ENCODE data around the gene ASCC1.
"Not testable (repeated sequence)": the region's sequence is repeated elsewhere in the genome, so short reads cannot be mapped to it uniquely, and the experiment has no call there.

The ASCC1 gene

DNA sequence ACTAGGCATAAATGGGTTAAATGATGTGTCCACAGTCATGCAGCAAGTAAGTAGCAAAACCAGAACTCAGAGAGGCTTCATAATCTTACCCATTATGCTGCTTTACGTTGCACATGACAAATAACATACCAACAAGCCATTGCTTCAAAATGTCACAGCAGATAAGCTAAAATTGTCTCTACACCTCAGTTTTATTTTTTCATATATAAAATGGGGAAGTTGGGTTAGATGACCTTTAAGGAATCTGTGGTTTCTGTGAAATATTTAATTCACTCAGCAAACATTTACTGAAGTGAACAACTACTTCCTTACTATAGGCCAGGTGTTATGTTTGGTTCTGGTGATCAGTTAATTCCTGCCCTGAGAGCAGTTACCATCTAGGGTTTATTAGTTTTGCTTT, 2.2 kb upstream of the ASCC1 start:
- no peak for DNase-seq

DNA sequence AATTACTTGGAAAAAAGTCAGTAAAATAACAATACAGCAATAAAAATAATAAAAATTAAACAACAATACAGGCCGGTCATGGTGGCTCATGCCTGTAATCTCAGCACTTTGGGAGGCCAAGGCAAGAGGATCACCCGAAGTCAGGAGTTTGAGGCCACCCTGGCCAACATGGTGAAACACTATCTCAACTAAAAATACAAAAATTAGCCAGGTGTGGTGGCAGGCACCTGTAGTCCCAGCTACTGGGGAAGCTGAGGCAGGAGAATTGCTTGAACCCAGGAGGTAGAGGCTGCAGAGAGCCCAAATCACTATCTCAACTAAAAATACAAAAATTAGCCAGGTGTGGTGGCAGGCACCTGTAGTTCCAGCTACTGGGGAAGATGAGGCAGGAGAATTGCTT, 4.2 kb downstream of the ASCC1 start:
- not testable (repeated sequence) for DNase-seq

DNA sequence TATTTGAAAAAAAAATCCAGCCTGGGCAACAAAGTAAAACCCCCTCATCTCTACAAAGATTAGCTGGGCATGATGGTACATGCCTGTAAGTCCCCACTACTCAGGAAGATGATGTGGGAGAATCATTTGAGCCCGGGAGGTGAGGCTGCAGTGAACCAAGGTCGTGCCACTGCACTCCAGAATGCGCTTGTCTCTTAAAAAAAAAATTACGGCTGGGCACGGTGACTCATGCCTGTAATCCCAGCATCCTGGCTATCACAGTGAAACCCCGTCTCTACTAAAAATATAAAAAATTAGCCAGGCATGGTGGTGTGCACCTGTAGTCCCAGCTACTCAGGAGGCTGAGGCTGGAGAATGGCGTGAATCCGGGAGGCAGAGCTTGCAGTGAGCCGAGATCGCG, 4.7 kb downstream of the ASCC1 start:
- not testable (repeated sequence) for DNase-seq

DNA sequence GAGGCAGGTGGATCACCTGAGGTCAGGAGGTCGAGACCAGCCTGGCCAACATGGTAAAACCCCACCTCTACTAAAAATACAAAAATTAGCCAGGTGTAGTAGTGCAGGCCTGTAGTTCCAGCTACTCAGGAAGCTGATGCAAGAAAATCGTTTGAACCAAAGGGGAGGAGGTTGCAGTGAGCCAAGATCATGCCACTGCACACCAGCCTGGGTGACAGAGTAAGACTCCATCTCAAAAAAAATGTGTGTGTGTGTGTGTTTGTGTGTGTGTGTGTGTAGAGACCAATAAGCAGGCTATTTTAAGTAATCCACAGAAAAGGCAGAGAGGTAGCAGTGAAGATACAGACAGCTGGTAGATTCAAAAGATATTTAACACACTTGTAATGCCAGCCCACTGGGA, 7.5 kb downstream of the ASCC1 start:
- DNase-seq, result not testable (repeated sequence)

DNA sequence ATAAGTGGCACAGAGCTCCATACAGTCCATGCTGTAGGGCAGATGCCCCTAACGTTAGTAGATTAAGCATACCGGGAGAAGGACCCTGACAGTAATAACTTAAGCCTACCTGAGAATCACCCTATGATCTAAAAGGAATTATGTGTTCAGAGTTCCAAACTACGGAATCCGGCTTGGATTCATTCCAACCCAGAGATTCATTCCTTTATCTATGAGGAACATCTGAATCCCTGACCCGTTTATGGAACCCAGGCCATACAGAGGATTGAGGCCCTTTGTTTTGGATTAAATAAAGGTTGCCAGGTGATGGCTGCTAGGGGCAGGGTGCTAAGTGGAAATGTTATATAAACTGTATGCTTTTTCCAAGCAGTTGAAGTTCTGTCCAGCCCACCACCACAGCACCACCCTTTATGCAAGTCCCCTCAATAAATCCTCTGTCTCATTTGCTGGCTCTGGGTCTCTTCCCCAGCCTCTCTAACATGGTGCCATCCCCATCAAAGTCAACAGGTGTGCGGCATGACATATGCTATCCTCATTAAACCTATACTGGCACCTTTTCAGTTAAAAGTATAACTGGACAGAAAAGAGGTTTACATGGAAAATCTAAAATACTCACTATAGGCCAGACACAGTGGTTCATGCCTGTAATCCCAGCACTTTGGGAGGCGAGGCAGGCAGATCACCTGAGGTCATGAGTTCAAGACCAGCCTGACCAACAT, 9.4 kb downstream of the ASCC1 start:
- DNase-seq, result no peak

DNA sequence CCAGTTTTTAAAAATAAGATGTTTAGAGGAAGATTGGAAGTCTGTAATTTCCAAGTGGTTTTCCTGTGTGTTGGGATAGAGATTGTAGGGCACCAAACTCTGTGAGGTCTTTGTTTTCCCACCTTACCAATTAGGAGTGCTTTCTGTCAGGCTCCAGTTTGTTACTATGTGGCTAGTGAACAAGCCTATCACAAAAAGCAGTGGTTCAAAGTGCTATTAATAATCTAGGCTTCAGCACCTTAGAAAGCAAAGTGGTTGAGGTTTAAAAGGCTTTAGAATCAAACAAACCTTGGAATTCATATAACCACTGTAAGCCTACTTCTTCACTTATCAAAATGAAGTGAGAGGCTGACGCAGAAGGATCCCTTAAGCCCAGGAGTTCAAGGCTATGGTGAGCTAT, 11.4 kb downstream of the ASCC1 start:
- DNase-seq, result no peak

DNA sequence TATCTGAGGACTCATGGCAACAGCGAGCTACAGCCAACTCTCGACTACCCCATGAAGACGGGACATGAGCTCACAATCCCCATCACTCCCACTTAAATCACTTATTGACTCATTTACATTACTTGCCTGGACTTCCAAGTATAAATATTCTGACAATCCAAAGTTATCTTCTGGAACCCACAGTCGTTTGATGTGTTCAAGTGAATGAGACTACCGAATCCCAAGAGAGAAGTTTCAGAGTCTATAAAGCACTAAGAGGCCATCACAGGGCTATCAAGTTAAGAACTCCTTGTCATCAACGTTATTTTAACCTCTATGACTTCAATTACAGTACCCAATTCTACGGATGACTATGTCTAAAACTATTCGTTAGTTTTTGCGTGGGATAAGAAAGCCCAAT, 11.8 kb downstream of the ASCC1 start:
- no peak for DNase-seq

DNA sequence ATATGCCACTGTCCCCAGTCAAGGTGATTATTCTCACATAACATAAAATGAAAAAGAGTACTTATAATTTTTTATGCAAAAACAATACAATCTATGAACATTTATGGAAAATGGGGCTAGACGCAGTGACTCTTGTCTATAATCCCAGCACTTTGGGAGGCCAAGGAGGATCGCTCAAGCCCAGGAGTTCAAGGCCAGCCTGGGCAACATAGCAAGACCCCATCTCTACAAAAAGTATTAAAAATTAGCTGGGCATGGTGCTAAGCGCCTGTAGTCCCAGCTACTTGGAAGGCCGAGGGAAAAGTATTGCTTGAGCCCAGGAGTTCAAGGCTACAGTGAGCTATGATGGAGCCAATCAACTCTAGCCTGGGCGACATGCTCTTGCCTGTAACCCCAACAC, 14.8 kb downstream of the ASCC1 start:
- no peak for DNase-seq

DNA sequence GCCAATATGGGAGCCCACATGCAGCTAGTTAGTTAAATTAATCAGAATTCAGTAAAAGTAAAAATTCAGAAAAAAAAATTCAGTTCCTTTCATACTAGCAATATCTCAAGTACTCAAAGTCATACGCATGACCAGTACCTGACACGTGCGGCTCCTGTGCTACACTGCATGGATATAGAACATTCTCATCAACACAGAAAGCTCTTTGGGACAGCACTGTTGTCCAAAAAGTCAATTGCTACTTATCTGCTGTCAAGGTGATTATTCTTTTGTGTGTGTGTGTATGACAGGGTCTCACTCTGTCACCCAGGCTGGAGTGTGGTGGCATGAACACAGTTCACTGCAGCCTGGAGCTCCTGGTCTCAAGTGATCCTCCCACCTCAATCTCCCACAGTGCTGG, 15.2 kb downstream of the ASCC1 start:
- DNase-seq, result no peak

DNA sequence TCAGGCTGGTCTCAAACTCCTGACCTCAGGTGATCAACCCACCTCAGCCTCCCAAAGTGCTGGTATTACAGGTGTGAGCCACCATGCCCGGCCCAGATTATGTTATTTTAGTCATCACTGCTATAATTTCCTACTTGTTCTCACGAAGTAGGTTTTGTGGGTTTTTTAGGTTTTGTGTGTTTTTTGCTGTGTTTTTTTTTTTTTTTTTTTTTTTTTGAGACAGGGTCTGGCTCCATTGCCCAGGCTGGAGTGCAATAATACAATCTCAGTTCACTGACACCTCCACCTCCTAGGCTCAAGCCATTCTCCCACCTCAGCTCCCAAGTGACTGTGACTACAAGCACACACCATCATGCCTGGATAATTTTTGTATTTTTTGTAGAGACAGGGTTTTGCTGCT, 21.1 kb downstream of the ASCC1 start:
- no peak for DNase-seq

DNA sequence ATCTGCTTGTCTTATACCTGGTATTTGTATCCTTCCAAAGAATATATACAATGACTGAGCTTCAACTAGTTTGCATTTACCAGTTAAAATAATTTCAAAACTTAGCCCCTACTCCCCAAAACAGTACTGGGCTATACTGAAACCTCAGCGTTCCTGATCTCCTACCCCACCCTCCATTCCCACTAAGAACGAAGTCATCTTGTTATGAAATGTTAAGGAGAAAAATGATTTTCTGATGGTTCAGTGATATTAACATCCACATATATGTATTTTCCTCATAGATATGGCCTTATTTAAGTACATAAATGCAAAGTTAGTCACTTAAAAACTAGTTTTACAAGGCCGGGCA, 29.1 kb downstream of the ASCC1 start:
- no peak for DNase-seq

DNA sequence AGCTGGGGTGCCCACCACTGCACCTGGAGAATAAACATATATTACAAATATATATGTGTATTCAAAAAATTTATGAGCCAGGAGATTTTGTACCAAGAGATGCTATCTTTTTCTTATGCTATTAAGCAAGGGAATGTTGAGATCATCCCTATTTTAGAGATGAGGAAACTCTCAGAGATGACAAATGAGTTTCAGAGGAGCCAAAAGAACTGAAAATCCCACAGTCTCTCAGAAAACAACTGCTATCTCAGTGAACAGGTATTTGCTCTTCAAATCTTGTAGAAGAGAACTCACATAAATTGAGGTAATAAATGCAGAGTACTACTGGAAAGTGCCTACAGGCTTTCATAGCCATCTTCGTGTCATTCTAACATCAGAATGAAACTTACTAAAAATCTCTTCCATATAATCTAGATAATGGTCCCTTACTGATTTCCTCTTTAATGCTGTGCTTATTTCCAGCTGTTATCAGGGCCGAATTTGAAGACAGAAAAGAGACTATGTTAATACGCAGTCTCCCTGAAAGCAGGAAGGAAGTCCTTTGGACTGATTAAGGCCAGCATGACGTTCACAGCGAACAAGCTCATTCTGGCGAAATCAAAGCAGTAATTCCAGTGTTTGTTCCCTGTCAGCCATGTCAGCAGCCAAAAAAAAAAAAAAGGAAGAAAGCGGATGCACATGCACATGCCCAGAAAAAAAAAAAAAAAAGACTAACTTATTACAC, 29.7 kb downstream of the ASCC1 start:
- DNase-seq, result no peak

DNA sequence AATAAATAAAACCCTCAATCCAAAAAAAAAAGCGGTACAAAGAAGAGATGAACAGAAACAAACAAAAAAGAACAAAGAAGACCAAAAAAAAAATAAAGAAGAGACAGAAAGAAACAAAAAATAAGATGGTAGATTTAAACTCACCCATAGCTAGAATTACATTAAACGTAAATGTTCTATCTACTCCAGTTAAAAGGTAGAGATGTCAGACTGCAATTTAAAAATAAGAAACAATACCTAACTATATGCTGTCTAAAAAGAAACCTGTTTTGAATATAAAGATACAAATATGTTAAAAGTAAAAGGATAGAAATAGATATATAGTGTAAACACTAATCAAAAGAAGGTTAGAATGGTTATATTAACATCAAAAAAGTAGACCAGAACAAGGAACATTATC, 31.9 kb downstream of the ASCC1 start:
- DNase-seq, result no peak

DNA sequence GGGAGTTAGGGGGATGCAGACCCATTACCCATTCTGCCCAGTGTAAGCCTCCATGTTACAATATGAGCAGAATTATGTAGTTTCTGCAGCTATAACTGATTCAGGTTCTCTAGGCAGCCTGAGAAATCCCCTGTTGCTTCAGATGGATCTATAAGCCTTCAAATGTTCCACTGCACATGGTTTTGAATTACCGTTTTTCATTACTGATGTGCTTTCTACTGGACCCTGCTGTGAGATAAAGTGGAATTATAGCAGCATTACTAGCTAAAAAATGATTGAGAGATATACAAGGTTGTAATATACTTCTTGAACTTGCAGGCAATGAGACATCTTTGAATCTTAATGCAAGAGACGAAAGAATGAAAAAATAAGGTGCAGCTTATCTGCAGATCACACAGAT, 38.6 kb downstream of the ASCC1 start:
- no peak for DNase-seq

DNA sequence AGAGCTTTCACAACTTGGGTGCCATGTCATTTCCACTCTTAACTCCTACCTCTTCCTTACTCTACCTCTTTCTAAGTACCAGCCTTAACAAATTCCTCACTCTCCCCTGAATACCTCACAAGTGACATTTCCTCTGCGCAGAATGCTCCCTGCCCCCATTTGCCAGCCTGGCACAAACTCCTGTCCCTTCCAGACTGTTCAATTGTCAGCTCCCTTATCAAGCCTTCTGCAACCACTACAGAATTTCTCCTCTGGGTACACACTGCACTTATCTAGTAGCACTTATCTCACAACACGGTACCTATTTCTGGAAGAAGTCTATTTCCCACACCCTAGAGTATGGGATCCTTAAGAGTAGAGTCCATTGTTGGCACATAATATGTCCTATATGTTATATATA, 39.4 kb downstream of the ASCC1 start:
- DNase-seq, result no peak

DNA sequence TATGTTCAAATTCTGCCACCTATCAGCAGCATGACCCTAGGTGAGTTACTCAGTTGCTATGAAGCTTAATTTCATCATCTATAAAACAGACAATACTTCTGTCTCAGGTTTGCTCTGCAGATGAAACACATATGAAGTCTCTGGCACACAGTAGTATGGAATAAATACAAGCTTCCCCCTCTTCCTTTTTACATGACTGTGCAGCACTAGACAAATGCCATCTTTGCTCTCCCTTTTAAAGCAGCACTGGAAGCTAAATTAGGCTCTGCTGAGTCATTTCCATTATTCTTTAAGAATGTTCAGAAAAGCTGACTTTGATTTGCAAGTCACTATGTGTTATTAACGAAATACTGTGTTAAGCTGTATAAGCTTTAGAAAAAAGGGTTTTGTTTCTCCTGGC, 40.9 kb downstream of the ASCC1 start:
- DNase-seq, result no peak

DNA sequence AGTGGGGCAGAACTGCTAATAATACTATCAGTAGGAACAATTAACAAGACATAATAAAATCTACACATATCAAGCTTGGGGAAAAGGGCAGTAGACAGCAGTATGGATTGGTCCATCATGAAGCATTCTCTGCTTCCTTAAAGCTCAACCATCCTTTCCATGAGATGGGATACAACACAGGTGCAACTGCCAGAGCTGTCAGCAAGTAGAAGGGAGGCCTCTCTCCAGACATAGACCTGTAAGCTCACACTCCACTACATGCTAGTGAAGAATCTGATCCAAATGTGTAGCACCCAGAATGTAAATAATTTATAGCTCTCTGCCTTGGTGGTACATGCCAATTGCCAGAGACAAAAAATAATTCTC, 41.8 kb downstream of the ASCC1 start:
- DNase-seq, result no peak

DNA sequence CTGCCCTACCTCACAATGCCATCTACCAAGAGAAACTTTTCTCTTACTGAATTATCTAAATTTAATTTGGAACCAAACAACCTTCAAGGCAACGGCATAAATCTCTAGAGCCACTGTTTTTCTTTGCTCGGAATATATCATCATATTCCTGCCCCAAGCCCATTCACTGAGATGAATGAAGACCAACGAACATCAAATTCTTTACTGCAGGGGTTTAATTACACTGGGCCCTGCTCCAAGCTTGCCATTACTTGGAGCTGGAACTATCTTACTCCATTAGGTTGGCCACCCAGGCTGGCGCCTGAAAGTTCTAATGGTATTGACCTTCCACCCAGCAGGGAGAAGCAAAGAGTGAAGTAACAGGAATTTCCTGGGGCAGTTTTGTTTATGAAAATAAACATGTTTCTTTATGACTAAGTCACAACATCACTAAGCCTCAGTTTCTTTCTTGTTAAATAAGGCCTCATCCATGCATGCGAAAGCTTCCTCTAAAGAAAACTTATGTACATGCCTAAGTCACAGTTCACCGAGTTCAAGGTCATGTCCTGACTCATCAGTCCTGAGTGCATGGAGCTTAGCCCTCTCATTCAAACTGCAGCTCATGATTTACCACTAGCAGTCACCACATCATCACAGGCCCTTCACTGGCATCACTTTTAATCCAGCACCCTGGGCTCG, 42.3 kb downstream of the ASCC1 start:
- DNase-seq, result peak; percentile 75

DNA sequence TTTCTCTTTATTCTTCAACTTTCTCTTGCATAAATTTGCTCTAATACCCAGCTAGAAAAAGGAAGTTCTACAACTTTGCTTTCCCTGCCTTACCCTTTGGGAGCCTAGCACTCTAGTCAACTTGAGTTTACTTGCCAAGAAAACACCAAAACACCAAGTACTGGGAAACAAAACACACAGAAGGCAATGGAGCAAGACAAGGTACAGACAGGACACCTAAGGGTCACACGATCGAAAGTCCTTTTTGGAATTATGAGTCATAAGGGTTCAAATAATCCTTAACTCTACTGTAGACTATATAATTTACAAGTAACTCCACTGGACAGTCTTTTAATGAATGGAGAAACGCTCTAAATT, 42.8 kb downstream of the ASCC1 start:
- no peak for DNase-seq

DNA sequence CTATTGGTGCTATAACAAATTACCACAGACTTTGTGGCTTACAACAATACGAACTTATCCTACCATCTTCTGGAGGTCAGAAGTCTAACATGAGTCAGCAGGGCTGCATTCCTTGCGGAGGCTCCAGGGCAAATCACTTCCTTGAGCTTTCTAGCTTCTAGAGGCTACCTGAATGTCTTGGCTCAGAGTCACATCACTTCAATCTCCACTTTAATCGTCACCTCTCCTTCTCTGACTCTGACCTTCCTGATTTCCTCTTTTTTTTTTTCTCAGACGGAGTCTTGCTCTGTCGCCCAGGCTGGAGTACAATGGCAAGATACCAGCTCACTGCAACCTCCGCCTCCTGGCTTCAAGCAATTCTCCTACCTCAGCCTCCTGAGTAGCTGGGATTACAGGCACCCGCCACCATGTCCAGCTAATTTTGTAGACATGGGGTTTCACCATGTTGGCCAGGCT, 44.9 kb downstream of the ASCC1 start:
- no peak for DNase-seq

DNA sequence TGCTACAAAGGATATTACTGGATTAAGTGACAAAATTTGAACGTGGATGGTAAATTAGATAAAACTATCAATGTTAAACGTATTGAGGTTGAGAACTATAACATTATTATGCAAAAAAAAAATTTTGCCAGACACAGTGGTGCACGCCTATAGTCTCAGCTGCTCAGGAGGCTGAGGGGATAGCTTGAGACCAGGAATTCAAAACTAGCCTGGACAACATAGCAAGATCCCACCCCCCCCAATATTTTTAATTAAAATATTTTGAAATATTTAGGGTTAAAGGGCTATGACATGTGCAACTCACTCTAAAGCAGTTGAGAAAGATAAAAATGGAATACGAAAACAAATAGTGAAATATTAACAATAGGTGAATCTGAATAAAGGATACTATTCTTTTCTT, 45.3 kb downstream of the ASCC1 start:
- DNase-seq, result no peak

DNA sequence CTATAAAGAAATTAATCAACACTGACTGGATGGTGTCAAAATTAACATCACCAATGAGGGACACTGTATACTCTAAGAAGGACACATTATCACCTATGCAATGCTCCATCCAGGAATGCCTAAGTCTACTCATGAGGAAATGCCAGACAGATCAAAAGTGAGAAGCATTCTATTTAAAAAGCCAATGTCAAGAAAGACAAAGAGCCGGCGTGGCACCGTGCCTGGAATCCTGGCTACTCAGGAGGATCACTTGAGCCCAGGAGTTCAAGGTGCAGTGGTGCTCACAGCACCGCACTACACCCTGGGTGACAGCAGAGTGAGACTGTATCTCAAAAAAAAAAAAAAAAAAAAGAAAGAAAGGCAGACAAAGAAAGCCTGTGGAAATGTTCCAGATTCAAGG, 45.8 kb downstream of the ASCC1 start:
- DNase-seq, result no peak

DNA sequence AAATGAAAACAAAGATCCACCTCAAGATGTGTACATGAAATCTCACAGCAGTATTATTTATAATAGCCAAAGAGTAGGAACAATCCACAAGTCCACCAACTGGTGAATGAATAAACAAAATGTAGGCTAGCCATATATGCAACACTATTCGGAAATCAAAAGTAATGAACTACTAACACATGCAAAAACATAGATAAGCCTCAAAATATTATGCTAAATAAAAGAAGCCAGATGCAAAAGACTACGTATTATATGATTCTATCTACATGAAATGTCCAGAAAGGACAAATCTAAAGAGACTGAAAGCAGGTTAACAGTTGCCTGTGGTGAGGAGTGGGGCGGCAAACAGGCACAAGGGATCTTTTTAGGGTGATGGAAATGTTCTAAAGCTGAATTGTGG, 49.0 kb downstream of the ASCC1 start:
- DNase-seq, result no peak

DNA sequence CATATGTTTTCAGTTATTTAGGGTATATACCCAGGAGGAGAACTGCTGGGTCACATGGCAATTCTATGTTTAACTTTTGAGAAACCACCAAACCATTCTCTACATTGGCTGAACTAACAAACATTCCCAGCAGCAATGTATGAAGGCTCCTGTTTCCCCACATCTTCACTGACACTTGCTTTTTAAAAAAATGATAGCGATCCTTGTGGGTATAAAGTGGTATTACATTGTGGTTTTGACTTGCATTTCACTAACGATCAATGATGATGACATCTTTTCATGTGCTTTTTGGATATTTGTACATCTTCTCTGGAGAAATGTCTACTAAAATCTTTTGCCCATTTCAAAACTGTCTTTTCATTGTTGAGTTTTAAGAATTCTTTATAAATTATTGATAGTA, 51.5 kb downstream of the ASCC1 start:
- DNase-seq, result no peak

DNA sequence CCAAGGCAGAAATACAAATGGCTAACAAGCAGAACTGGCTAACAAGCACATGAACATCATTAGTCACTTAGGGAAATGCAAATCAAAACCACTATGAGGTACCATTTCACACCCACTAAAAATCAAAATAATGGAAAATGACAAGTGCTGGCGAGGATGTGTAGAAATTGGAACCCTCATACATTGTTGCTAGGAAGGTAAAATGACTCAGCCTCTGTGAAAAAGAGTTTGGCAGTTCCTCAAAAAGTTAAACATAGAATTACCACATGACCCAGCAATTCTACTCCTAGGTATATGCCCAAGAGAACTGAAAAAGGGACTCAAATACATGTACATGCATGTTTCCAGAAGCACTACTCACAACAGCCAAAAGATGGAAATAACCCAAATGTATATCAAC, 53.1 kb downstream of the ASCC1 start:
- no peak for DNase-seq

Data from NCI-H1105 (cell line).